Panc1 (cell line): ENCODE data around the gene COPB1. TPM values are rescaled to one million over a fixed set of nuclear protein-coding genes. Genes with fewer than 3 reads are reported as not detected.

ENCODE experiments used
- ATAC-seq: fragments of 200-7000 bp; cut with Tn5 transposase; 2 replicates; pipeline ENCODE4 v1.9.1; 2020; ENCODE audit warnings: mild to moderate bottlenecking, moderate library complexity
- BruUV-seq: library from RNA; stranded (reverse); fragments of 400-500 nt; replicated peaks from 2 replicates; lab custom pipeline; 2021; lab: Mats Ljungman, UMichigan
- CTCF ChIA-PET: fragments of 300-600 bp; sonication (Branson Sonifier 250); formaldehyde crosslinking; loops from one replicate; lab custom pipeline; 2022; ENCODE audit warnings: antibody characterized with exemption; lab: Charles Lee
- POLR2A ChIA-PET: fragments of 300-600 bp; sonication (Branson Sonifier 250); formaldehyde crosslinking; loops from one replicate; lab custom pipeline; 2022; ENCODE audit warnings: antibody characterized with exemption; lab: Charles Lee
- DNase-seq: peaks from one replicate; pipeline ENCODE4 v3.0.0-alpha.2; 2010; ENCODE audit warnings: low read depth, low spot score
- H3K27ac ChIP-seq: 2 replicates; pipeline ENCODE4 v1.5.1; 2011; ENCODE audit warnings: mild to moderate bottlenecking, low read length, inconsistent platforms
- H3K27me3 ChIP-seq: fragments of 200-500 bp; sonication (Bioruptor generic); 2 replicates; pipeline ENCODE4 v1.6.0; 2014; ENCODE audit warnings: low read length, inconsistent platforms; ENCODE audit not compliant: control insufficient read depth, insufficient read depth
- H3K36me3 ChIP-seq: fragments of 200-500 bp; sonication (Bioruptor generic); 2 replicates; pipeline ENCODE4 v1.5.1; 2014; ENCODE audit warnings: inconsistent platforms, mild to moderate bottlenecking, low read length, moderate library complexity; ENCODE audit not compliant: control insufficient read depth, insufficient read depth
- H3K4me1 ChIP-seq: 2 replicates; pipeline ENCODE4 v1.5.1; 2011; ENCODE audit warnings: inconsistent platforms, mild to moderate bottlenecking, low read length, moderate library complexity; ENCODE audit not compliant: control insufficient read depth, insufficient read depth
- H3K4me3 ChIP-seq, 2 experiments: 2 replicates each; pipeline ENCODE4 v1.5.1; 2011 to 2012; ENCODE audit warnings: low read depth in 2 of 2, low read length in 2 of 2, mild to moderate bottlenecking in 2 of 2, inconsistent platforms in 1 of 2, moderate library complexity in 1 of 2
- H3K9me3 ChIP-seq: fragments of 200-500 bp; sonication (Bioruptor generic); 2 replicates; pipeline ENCODE4 v1.5.1; 2014; ENCODE audit warnings: low read depth, mild to moderate bottlenecking, inconsistent platforms, low read length, moderate library complexity; ENCODE audit not compliant: control insufficient read depth, insufficient read depth
- CTCF ChIP-seq: fragments of 450-650 bp; IDR thresholded peaks from 2 replicates; pipeline ENCODE4 v1.5.1; 2017; ENCODE audit warnings: mild to moderate bottlenecking
- POLR2AphosphoS5 ChIP-seq: IDR thresholded peaks from 2 replicates; pipeline ENCODE4 v1.6.1; 2012; ENCODE audit warnings: mild to moderate bottlenecking, low read depth, low read length, moderate library complexity
- REST ChIP-seq, 2 experiments: IDR thresholded peaks; 2 replicates each; pipeline ENCODE4 v1.6.1; 2011 to 2012; ENCODE audit warnings: low read depth in 2 of 2, control low read depth in 1 of 2, low read length in 1 of 2, mild to moderate bottlenecking in 1 of 2, moderate library complexity in 1 of 2; ENCODE audit not compliant: insufficient read depth in 1 of 2
- SIN3A ChIP-seq: IDR thresholded peaks from 2 replicates; pipeline ENCODE4 v1.6.1; 2012; ENCODE audit warnings: low read depth, mild to moderate bottlenecking, low read length, moderate library complexity, borderline replicate concordance; ENCODE audit not compliant: insufficient read depth
- TCF7L2 ChIP-seq: IDR thresholded peaks from 2 replicates; pipeline ENCODE4 v1.6.1; 2011; ENCODE audit warnings: mild to moderate bottlenecking, low read depth, low read length, inconsistent platforms
- in situ Hi-C: cut with HindIII; loops from 2 replicates; pipeline ENCODE4 v1.10.0; 2016; ENCODE audit warnings: low sequenced_read_pairs, low pct_unique_long_range_greater_than_20kb
- intact Hi-C: fragments of 100-400 bp; cut with micrococcal nuclease; formaldehyde crosslinking; loops from one replicate; pipeline ENCODE4 v1.10.0; 2022; ENCODE audit not compliant: unreplicated experiment
- total RNA-seq: library from RNA; stranded (reverse); gene quantifications from one replicate; pipeline ENCODE4 v1.2.1, GENCODE V29; 2021; ENCODE audit not compliant: unreplicated experiment

Gene COPB1
- total RNA-seq, 1 experiment from 2014 or later, result 123 TPM

GRCh38 chr11:14460147-14460546 lies 39.5 kb downstream of the COPB1 start:
- Histone ChIP-seq H3K4me1 (no peaks in the 10 kb centered on the region), H3K9me3 (no peaks in the 10 kb centered on the region), H3K27me3 (no peaks in the 10 kb centered on the region), H3K4me3 (no peak overlapping the region), H3K27ac (no peak overlapping the region), H3K36me3 (peaks cover 34% of the 10 kb centered on the region)
- ChIA-PET CTCF (no interaction called here), POLR2A (interaction anchor here (0.7 kb wide), 1 partner anchor 20 kb away, joined by 6 read pairs; no protein-coding TSS in a partner anchor)
- DNase-seq, result no peak
- intact Hi-C loops, result no loop called here
- in situ Hi-C loops, result no loop called here
- no peak for TF ChIP-seq REST (IDR thresholded peaks at IDR 0.05; ENCODE audit: insufficient read depth in 1 of 2, low read depth in 2 of 2, low read length in 1 of 2)
- TF ChIP-seq SIN3A, result no peak
- TF ChIP-seq CTCF, result no peak
- no peak for TF ChIP-seq TCF7L2
- no peak for TF ChIP-seq POLR2AphosphoS5
- ATAC-seq, result no peak
- BruUV-seq, result no TSS peak

DNA sequence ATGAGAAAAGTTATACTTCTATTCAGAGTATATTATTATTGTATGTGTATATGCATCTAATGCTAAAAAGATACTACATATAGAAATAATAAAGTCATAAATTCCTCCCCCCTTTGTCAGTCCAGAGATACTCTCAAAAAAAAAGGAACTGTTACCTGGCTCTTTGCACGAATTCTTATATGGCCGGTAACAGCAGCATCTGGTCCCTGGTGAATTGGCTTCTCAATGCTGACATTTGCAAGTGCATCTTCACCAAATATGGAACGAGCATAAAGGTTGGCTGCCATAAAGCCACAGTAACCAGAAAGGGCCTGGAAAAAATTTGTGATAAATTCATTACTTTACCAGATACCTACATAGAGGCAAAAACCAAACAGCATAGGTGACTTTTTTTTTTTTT lies 41.2 kb downstream of the COPB1 start:
- in situ Hi-C loops (no loop called here), intact Hi-C loops (no loop called here)
- no peak overlapping the region for H3K4me3 ChIP-seq
- no peak for TF ChIP-seq SIN3A
- no peak for TF ChIP-seq REST (IDR thresholded peaks at IDR 0.05; ENCODE audit: insufficient read depth in 1 of 2, low read depth in 2 of 2, low read length in 1 of 2)
- no peak for TF ChIP-seq POLR2AphosphoS5
- TF ChIP-seq CTCF, result no peak
- no peak for TF ChIP-seq TCF7L2
- ATAC-seq, result no peak
- H3K9me3 ChIP-seq, result no peaks in the 10 kb centered on the region
- H3K4me1 ChIP-seq, result no peaks in the 10 kb centered on the region
- ChIA-PET CTCF (no interaction called here), POLR2A (no interaction called here)
- BruUV-seq, result no TSS peak
- H3K27me3 ChIP-seq, result no peaks in the 10 kb centered on the region
- DNase-seq, result no peak
- H3K27ac ChIP-seq, result no peak overlapping the region
- peaks cover 21% of the 10 kb centered on the region for H3K36me3 ChIP-seq
